Loucy (cell line): ENCODE measurements around the gene SP140.
A peak's percentile ranks its signal among the peaks of the same experiment; 100 is the strongest.
"Not testable (repeated sequence)": the region's sequence is repeated elsewhere in the genome, so short reads cannot be mapped to it uniquely, and the experiment has no call there.

Source experiments
- H2AFZ ChIP-seq: fragments of 200-600 bp; sonication (generic); 2 replicates; pipeline ENCODE4 v1.6.0; 2016; ENCODE audit warnings: antibody characterized with exemption, mild to moderate bottlenecking, low read length, moderate library complexity
- H3F3A ChIP-seq: fragments of 200-600 bp; 2 replicates; pipeline ENCODE4 v1.6.0; 2016; ENCODE audit warnings: antibody characterized with exemption, low read depth, mild to moderate bottlenecking
- H3K27me3 ChIP-seq: fragments of 200-600 bp; sonication (generic); 2 replicates; pipeline ENCODE4 v1.6.1; 2014; ENCODE audit warnings: low read length, mild to moderate bottlenecking; ENCODE audit not compliant: insufficient read depth, poor library complexity, severe bottlenecking
- H3K36me3 ChIP-seq: fragments of 200-600 bp; sonication (generic); 2 replicates; pipeline ENCODE4 v1.6.1; 2016; ENCODE audit warnings: low read length; ENCODE audit not compliant: insufficient read depth
- H3K4me1 ChIP-seq: fragments of 200-600 bp; sonication (generic); 2 replicates; pipeline ENCODE4 v1.5.1; 2014; ENCODE audit warnings: low read length, mild to moderate bottlenecking; ENCODE audit not compliant: insufficient read depth, poor library complexity, severe bottlenecking
- H3K4me2 ChIP-seq: fragments of 200-600 bp; sonication (generic); 2 replicates; pipeline ENCODE4 v1.6.0; 2014; ENCODE audit warnings: antibody characterized with exemption, low read length, low read depth, mild to moderate bottlenecking; ENCODE audit not compliant: poor library complexity, severe bottlenecking
- H3K4me3 ChIP-seq: fragments of 200-600 bp; sonication (generic); 2 replicates; pipeline ENCODE4 v1.5.1; 2014; ENCODE audit warnings: low read length, mild to moderate bottlenecking, mixed read lengths; ENCODE audit not compliant: poor library complexity, severe bottlenecking
- H3K79me2 ChIP-seq: fragments of 200-600 bp; sonication (generic); 2 replicates; pipeline ENCODE4 v1.6.1; 2014; ENCODE audit warnings: low read length; ENCODE audit not compliant: insufficient read depth
- H3K9ac ChIP-seq: fragments of 200-600 bp; sonication (generic); 2 replicates; pipeline ENCODE4 v1.6.0; 2014; ENCODE audit warnings: mild to moderate bottlenecking, low read depth, low read length, moderate library complexity; ENCODE audit not compliant: poor library complexity, severe bottlenecking
- H3K9me2 ChIP-seq: fragments of 200-600 bp; sonication (generic); replicated peaks from 2 replicates; pipeline ENCODE4 v1.6.1; 2016; ENCODE audit warnings: low read depth, low read length, mixed read lengths
- H3K9me3 ChIP-seq: fragments of 200-600 bp; sonication (generic); 2 replicates; pipeline ENCODE4 v1.6.1; 2014; ENCODE audit warnings: mild to moderate bottlenecking, antibody characterized with exemption, low read length, low read depth; ENCODE audit not compliant: insufficient read depth
- H4K20me1 ChIP-seq: fragments of 200-600 bp; sonication (generic); 2 replicates; pipeline ENCODE4 v1.6.0; 2014; ENCODE audit warnings: antibody characterized with exemption, low read length, mild to moderate bottlenecking; ENCODE audit not compliant: insufficient read depth, poor library complexity, severe bottlenecking
- EZH2phosphoT487 ChIP-seq: fragments of 200-600 bp; IDR thresholded peaks from 2 replicates; pipeline ENCODE4 v1.6.1; 2018; ENCODE audit warnings: antibody characterized with exemption, mild to moderate bottlenecking, moderate library complexity, borderline replicate concordance
- TF ChIP-seq, protein P1 (sequence below): fragments of 200-600 bp; sonication (generic); conservative IDR thresholded peaks from 2 replicates; pipeline ENCODE4 v1.5.1; 2014; ENCODE audit warnings: mild to moderate bottlenecking, antibody characterized with exemption, low read length

Gene SP140

DNA sequence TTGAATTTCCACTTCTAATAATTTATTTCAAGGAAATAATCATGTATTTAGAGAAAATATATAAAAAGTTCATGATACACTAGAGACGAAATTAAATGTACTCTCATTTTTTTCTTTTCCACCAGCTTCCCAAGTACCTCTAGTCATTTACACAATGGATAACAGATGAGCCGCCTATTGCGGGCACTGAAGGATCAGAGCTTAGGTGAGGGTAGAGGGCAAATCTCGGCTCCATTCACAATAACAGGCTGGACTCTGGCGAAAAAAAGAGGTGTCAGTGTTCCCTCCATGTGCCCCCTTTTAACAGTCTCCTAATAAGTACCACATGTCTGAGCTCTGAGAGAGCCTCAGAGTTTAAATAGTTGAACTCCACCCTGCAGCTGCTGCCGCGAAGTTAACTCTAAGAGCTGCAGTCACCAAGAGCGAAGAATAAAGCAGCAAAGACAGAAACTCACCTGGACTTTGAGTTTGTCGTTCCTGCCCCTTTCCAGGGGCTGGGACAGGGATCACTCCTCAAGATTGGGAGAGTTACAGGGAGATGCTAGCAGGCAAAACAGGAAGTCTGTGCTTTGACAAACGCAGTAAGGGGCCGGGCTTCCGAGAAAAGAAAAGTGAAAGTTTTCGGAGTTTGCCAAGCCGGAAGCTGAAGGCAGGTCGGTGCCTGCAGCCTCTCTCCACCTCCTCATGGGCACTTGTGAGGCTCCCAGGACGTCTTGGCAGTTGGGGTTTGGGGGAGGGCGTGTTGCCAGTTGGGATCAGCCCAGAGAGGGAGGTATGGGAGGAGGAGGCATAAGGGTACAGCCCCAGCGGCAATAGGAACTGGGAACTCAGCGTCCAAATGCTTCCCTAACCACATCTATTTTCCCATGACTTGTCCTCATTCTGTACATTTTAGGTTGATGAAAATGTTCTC is 5.9 kb upstream of the SP140 start, which contains the start of gene SP110:
Gene SP110, minus strand, starts transcription at position 566 of the 913 bp plus-strand sequence. CDS start 3,057 bp downstream, outside the sequence.
- TF ChIP-seq, protein P1, sequence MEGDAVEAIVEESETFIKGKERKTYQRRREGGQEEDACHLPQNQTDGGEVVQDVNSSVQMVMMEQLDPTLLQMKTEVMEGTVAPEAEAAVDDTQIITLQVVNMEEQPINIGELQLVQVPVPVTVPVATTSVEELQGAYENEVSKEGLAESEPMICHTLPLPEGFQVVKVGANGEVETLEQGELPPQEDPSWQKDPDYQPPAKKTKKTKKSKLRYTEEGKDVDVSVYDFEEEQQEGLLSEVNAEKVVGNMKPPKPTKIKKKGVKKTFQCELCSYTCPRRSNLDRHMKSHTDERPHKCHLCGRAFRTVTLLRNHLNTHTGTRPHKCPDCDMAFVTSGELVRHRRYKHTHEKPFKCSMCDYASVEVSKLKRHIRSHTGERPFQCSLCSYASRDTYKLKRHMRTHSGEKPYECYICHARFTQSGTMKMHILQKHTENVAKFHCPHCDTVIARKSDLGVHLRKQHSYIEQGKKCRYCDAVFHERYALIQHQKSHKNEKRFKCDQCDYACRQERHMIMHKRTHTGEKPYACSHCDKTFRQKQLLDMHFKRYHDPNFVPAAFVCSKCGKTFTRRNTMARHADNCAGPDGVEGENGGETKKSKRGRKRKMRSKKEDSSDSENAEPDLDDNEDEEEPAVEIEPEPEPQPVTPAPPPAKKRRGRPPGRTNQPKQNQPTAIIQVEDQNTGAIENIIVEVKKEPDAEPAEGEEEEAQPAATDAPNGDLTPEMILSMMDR, result no peak
- no peak for TF ChIP-seq EZH2phosphoT487
- H3K4me3 ChIP-seq, result peak within 1 kb of the TSS; percentile 93
- no peaks in the 10 kb centered on the region for H3K9me2 ChIP-seq
- no peaks in the 10 kb centered on the region for H3K27me3 ChIP-seq
- no peaks in the 10 kb centered on the region for H3K9me3 ChIP-seq
- peak within 1 kb of the TSS; percentile 91 for H3K4me2 ChIP-seq
- H3K4me1 ChIP-seq, result peaks cover 34% of the 10 kb centered on the region
- H2AFZ ChIP-seq, result peak within 1 kb of the TSS; percentile 92
- H3K9ac ChIP-seq, result peak within 1 kb of the TSS; percentile 82
- H3F3A ChIP-seq, result no peaks in the 10 kb centered on the region
- no peaks in the 10 kb centered on the region for H4K20me1 ChIP-seq
- no peaks in the 10 kb centered on the region for H3K36me3 ChIP-seq
- peaks cover 14% of the 10 kb centered on the region; the same call in 1 of the 2 replicates for H3K79me2 ChIP-seq

GRCh38 chr2:230220347-230220969 is 5.1 kb upstream of the SP140 start:
- peak overlapping the region; percentile 93 for H3K4me3 ChIP-seq
- no peaks in the 10 kb centered on the region for H4K20me1 ChIP-seq
- no peaks in the 10 kb centered on the region for H3K9me3 ChIP-seq
- no peaks in the 10 kb centered on the region for H3K27me3 ChIP-seq
- peak overlapping the region; percentile 92 for H2AFZ ChIP-seq
- peaks cover 14% of the 10 kb centered on the region; the same call in 1 of the 2 replicates for H3K79me2 ChIP-seq
- peak overlapping the region; percentile 91 for H3K4me2 ChIP-seq
- no peaks in the 10 kb centered on the region for H3K36me3 ChIP-seq
- TF ChIP-seq, protein P1, result no peak
- no peak for TF ChIP-seq EZH2phosphoT487
- H3K9me2 ChIP-seq, result no peaks in the 10 kb centered on the region
- H3K4me1 ChIP-seq, result peaks cover 34% of the 10 kb centered on the region
- H3F3A ChIP-seq, result no peaks in the 10 kb centered on the region
- peak overlapping the region; percentile 82 for H3K9ac ChIP-seq

- Histone ChIP-seq H3K9me2 (no peaks in the 10 kb centered on the region), H3F3A (no peaks in the 10 kb centered on the region), H4K20me1 (no peaks in the 10 kb centered on the region), H3K27me3 (no peaks in the 10 kb centered on the region), H3K4me3 (no peak overlapping the region), H3K4me1 (peaks cover 32% of the 10 kb centered on the region), H3K9ac (no peak overlapping the region), H2AFZ (no peak overlapping the region), H3K36me3 (no peaks in the 10 kb centered on the region), H3K79me2 (peaks cover 14% of the 10 kb centered on the region; the same call in 1 of the 2 replicates), H3K4me2 (no peak overlapping the region), H3K9me3 (no peaks in the 10 kb centered on the region)
- TF ChIP-seq, protein P1, result no peak
- no peak for TF ChIP-seq EZH2phosphoT487
These were observed 4.0 kb upstream of the SP140 start for GRCh38 chr2:230221493-230221892.

GRCh38 chr2:230222829-230223228 is 2.7 kb upstream of the SP140 start:
- not testable (repeated sequence) for H3K9me3 ChIP-seq, H3K27me3 ChIP-seq, H3K36me3 ChIP-seq, H3F3A ChIP-seq, H3K9ac ChIP-seq, H3K4me2 ChIP-seq, H3K4me3 ChIP-seq, H2AFZ ChIP-seq, H3K9me2 ChIP-seq, H4K20me1 ChIP-seq
- H3K4me1 ChIP-seq, result peaks cover 21% of the 10 kb centered on the region
- peaks cover 13% of the 10 kb centered on the region; the same call in 1 of the 2 replicates for H3K79me2 ChIP-seq
